UCSD-AML1 (cell line): ENCODE measurements around the gene CEP112.

Source experiments
- DNase-seq: peaks from one replicate; lab custom pipeline; 2025; ENCODE audit not compliant: unreplicated experiment; lab: John Stamatoyannopoulos, UW

The CEP112 gene

DNA sequence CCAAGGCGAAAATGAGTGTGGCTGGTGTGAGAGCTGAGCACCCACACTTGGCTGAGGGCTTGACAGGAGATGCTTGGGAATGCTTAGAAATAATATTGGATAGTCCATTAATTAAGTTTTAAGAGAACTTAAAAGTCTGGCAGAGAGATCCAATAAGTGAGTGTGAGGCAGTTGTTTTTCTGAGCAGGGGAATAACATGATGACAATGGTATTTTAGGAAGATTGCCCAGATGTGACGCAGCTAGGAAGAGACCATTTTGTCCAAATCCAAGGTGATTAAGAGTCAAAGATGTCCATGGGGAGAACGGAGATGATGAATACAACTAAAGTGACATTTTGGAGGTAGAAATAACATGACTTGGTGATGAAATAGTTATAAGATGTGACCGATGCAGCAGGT, 527.7 kb downstream of the CEP112 start:
- no peak for DNase-seq

DNA sequence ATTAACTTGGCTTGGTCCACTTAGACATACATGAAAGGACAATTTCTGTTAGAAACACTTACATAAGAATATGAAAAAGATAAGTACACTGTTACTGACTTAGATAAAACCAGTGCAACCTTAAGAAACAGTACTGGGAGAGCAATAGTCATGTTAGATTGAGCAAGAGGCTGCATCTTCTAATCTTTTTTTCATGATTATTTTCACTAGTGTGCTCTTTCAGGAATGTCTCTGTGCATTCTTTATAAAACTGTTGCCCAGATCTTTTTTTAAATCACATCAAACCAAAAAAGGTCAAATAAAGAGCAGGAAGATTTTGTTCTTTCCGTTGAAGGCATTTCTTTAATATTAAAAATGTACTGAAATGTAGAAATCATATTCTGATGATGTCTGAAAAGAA, 529.7 kb downstream of the CEP112 start:
- no peak for DNase-seq

DNA sequence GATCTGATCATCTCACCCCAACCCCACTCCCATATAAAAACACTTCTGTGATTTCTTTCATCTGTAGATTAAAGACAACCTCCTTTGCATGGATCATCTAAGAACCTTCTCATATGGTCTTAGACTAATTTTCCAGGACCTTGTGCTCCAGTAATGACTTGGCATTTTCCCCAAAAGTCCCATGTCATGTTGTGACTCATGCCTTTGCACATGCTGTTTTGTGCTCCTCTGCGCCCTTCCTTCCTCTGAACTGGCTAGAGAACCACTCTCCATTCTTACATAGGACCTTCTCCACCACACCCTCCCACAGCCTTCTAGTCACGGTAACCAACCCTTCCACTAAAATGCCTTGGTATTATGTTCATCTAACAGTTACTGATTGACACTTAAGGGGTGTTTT, 531.0 kb downstream of the CEP112 start:
- no peak for DNase-seq

DNA sequence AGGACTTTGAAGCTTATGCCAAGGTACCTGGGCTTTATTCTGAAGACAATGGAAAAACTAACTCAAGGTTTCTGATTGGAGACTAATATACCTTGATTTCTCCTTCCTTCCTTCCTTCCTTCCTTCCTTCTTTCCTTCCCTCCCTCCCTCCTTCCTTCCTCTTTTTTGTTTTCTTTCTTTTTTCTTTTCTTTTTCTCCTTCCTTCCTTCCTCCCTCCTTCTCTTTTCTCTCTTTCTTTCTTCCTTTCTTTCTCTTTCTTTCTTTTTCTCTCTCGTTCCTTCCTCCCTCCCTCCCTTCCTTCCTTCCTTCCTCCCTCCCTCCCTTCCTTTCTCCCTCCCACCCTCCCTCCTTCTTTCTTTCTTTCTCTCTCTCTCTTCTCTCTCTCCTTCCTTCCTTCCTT, 531.9 kb downstream of the CEP112 start:
- no peak for DNase-seq

- no peak for DNase-seq
Measured at GRCh38 chr17:65659512-65659911, 532.4 kb downstream of the CEP112 start.

DNA sequence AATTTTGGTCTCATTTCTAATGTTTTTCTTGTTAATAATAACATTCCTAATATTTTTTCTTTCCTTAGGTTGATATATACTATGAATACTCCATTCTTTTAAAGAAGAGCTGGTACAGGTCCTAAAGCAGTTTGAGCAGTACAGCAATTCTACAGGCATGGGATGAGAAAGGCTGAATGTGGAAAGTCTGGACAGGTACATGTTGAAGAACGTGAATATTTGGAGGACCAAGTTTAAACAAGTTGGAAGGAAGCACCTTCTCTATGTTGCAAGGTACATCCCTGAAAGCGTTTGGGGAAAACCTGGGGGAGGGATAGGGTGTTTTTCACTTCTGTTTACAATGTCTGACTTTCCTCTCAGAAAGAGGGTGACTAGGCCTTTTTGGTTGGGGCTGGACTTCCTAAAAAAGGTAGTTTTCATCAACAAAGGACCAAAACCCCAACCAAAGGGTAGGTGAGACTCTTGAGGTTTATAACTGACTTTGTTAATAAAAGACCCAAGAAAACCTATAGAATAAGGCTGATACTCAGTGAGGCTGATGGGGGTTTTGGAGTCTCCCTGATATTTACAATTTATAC, 534.6 kb downstream of the CEP112 start:
- no peak for DNase-seq

DNA sequence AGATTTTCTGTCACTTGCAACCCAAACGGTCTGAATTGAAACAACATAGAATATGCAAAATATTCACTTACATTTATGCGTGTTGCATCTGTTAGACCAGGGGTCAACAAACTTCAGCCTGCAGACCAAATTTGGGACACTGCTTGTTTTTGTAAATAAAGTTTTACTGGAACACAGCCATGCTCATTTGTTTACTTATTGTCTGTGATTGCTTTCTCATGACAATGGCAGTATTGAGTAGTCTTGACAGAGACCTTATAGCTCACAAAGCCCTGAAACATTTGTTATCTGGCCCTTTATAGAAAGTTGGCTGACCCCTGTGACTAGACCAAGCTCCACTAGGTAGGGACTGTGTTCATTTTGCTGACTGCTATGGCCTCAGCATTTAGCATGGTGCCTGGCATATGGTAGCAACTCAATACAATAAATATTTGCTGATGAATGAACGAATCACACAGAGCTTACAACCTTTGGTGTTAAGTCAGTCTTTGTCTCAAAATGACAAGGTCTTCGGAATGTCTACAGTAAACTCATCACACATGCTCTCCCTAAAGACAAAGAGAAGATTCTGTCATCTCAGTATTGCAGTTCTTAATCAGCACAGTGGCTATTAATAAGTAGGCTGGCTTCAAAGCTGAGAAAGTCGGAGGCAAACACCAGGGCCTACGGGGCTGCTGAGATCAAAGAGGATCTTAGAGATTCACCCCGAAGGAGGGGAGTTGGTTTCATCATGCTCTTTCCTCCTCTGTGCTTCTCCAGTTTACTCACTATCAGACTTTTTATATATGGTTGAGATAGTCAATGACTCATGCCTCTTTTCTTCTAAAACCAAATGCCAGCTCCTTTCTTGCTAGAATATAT, 535.3 kb downstream of the CEP112 start:
- no peak for DNase-seq

GRCh38 chr17:65655706-65656105, 536.2 kb downstream of the CEP112 start:
- DNase-seq: no peak

GRCh38 chr17:65644545-65644944, 547.4 kb downstream of the CEP112 start:
- no peak for DNase-seq

- no peak for DNase-seq
Measured at GRCh38 chr17:65638221-65638975, 553.5 kb downstream of the CEP112 start.

GRCh38 chr17:65637786-65638185, 554.1 kb downstream of the CEP112 start:
- DNase-seq: no peak

DNA sequence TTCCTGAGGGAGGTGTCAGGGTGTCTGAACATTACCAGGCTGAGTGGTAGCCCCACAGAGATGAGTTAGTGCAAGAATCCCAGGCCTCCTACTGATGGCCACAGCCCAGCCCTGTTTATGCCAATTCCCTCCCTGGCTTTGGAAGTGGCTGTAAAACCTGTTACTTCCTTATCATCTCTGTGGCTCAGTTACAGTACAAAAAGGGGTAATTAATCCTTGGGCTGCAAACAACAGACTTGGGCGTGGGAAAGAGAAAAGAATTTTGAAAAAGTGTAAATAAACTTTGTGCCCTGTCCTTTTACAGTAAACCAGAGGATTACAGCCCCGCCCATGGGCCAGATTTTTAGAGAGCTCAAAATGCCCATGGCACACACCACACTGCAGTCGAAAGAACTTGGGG, 557.4 kb downstream of the CEP112 start:
- no peak for DNase-seq

DNA sequence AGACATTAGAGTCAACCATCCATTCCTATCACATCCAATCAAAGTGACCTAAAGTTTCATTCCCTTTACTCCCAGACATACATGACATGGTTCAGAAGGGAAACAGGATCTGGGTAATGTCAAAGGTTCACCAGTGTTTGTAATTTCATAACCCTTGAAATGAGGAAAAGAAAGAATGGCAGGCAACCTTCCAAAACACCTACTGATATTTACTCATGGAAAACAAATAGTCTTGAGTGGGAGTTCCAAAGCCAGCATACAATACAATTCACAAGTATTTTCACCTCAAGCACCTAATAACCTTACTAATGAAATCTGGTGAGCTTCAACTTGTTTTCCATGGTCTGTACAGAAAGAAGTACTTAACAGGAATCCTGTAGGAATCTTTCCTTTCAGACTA, 557.9 kb downstream of the CEP112 start:
- DNase-seq: no peak

- no peak for DNase-seq
Measured at GRCh38 chr17:65633146-65633881, 558.6 kb downstream of the CEP112 start.

DNA sequence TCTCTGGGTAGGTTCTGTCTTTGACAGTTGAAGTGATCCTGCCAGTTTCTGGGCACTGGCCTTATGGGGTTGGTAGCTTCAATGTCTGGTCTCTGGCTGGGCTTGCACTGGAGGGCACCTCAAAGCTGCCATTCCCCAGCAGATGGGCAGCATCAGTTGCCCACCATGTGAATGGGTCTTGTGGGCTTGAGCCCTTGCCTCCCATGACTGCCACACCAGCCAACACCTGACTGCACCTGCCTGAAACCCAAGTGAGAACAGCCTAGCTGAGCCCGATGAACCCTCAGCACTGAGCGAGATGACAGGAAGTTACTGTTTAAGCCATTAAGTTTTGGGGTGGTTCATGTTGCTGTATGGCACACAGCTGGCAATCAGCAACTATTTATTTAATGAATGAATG, 561.4 kb downstream of the CEP112 start:
- DNase-seq: no peak

DNA sequence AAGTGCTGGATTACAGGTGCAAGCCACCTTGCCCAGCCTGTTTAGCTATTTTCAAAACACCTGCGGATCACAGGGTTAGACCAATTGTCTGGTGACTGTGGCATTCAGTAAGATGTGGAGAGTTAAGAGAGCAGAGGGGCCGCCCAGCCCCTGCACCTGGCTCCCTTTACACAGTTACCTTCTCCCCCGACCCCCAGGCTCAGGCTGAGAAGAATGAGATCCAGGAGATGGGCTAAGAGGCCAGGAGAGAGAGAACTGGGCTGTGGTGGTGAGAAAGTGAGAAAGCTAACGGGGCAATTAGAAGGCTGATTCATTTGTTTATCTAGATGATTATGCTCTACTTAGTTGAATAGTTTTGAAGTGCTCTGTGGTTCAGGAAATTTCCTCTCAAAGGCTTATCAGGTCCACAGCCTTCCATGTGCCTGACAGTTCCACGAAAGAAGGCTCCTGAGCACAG, 562.7 kb downstream of the CEP112 start:
- DNase-seq: no peak

GRCh38 chr17:65628644-65629036, 563.3 kb downstream of the CEP112 start:
- no peak for DNase-seq

DNA sequence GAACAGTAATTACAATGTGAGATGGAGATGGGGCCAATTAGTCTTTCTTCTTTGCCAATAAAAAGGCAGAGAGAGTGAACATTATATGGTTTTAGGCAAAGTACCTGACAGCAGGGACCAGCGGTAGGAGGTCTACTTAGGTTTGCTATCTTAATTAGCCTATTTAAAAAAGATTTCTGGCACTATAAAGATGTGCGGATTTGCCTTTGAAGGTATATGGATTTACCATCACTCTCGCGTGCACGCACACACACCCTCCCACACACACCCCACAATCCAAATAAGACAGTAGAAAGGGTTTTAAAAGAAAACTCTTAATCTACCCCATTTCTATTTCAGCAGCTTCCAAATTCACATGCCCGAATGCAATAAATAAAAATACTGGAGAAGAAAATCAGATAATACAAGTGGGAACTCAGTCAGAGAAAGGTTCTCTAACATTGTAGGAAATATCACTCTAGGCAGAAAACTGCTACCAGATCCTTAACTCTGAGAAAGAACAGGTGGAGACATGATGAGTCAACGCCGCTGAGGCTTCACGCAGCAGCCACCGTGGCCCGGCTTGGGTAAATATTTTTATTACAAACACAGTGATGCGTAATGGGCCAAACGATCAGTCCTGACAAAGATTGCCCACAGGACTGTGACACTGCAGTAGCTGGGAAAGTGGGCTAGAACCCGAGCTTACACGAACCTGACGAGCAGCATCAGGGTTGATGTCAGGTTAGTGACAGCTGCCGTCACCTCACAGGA, 563.9 kb downstream of the CEP112 start:
- no peak for DNase-seq

- no peak for DNase-seq
Measured at GRCh38 chr17:65627108-65627507, 564.8 kb downstream of the CEP112 start.

- no peak for DNase-seq
Measured at GRCh38 chr17:65626451-65626850, 565.5 kb downstream of the CEP112 start.

DNA sequence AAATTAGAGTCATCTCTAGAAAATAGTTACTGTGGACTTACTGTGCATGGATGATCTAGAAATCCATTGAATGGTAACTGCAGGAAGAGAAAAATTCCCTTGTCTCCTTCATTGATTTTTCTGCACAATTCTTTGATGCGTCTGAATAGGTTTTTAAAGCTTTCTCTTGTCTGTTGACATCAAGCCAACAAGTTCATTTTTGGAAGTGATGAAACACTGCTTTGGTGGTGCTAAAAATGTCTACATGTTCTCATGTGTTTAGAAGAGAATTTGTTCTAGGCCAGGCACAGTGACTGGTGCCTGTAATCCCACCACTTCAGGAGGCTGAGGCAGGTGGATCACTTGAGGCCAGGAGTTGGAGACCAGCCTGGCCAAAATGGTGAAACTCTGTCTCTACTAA, 573.4 kb downstream of the CEP112 start:
- no peak for DNase-seq
